IMR-90 (cell line): ENCODE measurements around the gene SAMD8. TPM values are rescaled to one million over a fixed set of nuclear protein-coding genes. Genes with fewer than 3 reads are reported as not detected.

Source experiments
- ATAC-seq: fragments of 200-7000 bp; cut with Tn5 transposase; 2 replicates; pipeline ENCODE4 v1.9.1; 2020; ENCODE audit warnings: low read depth, mild to moderate bottlenecking, moderate library complexity
- BruUV-seq: library from RNA; stranded (reverse); fragments of 400-500 nt; replicated peaks from 2 replicates; lab custom pipeline; 2021; lab: Mats Ljungman, UMichigan
- CTCF ChIA-PET: fragments of 300-600 bp; formaldehyde crosslinking; extraction: SDS; loops from one replicate; lab custom pipeline; 2021; ENCODE audit warnings: antibody characterized with exemption; lab: Yijun Ruan, JAX
- POLR2A ChIA-PET: fragments of 300-600 bp; sonication (Branson Sonifier 250); formaldehyde crosslinking; loops from one replicate; lab custom pipeline; 2022; ENCODE audit warnings: antibody characterized with exemption; ENCODE audit not compliant: unreplicated experiment; lab: Charles Lee
- DNase-seq: peaks from one replicate; pipeline ENCODE4 v3.0.0; 2013
- H2AFZ ChIP-seq: replicated peaks from 2 replicates; pipeline ENCODE3; 2013; ENCODE audit warnings: low read length, mild to moderate bottlenecking; ENCODE audit not compliant: poor library complexity
- H2AK5ac ChIP-seq: 2 replicates; pipeline ENCODE4 v1.6.1; 2013; ENCODE audit warnings: low read depth, low read length, inconsistent platforms
- H2AK9ac ChIP-seq: replicated peaks from 2 replicates; pipeline ENCODE3; 2013; ENCODE audit warnings: mild to moderate bottlenecking, low read depth, low read length, moderate library complexity; ENCODE audit not compliant: poor library complexity
- H2BK120ac ChIP-seq: 2 replicates; pipeline ENCODE4 v1.6.1; 2013; ENCODE audit warnings: low read depth, low read length, inconsistent platforms
- H2BK15ac ChIP-seq: 3 replicates; pipeline ENCODE4 v1.6.1; 2013; ENCODE audit warnings: low read depth, low read length, inconsistent platforms
- H2BK20ac ChIP-seq: 2 replicates; pipeline ENCODE4 v1.6.1; 2013; ENCODE audit warnings: low read depth, mild to moderate bottlenecking, inconsistent platforms, low read length, moderate library complexity
- H2BK5ac ChIP-seq: 2 replicates; pipeline ENCODE4 v1.6.1; 2013; ENCODE audit warnings: mild to moderate bottlenecking, low read depth, low read length, inconsistent platforms; ENCODE audit not compliant: poor library complexity, severe bottlenecking
- H3K14ac ChIP-seq: replicated peaks from 2 replicates; pipeline ENCODE4 v1.6.1; 2013; ENCODE audit warnings: low read depth, low read length, inconsistent platforms
- H3K18ac ChIP-seq: 2 replicates; pipeline ENCODE4 v1.6.1; 2013; ENCODE audit warnings: low read depth, low read length, control low read depth
- H3K23ac ChIP-seq: 2 replicates; pipeline ENCODE4 v1.6.1; 2013; ENCODE audit warnings: low read depth, low read length, inconsistent platforms
- H3K27ac ChIP-seq: 2 replicates; pipeline ENCODE4 v1.5.1; 2013; ENCODE audit warnings: mild to moderate bottlenecking, control low read depth, low read length; ENCODE audit not compliant: insufficient read depth
- H3K27me3 ChIP-seq: 2 replicates; pipeline ENCODE4 v1.6.1; 2013; ENCODE audit warnings: low read length; ENCODE audit not compliant: control insufficient read depth, insufficient read depth
- H3K36me3 ChIP-seq: 2 replicates; pipeline ENCODE4 v1.6.1; 2013; ENCODE audit warnings: low read length, mixed read lengths; ENCODE audit not compliant: control insufficient read depth, insufficient read depth
- H3K4ac ChIP-seq: 2 replicates; pipeline ENCODE4 v1.6.1; 2013; ENCODE audit warnings: low read depth, low read length, inconsistent platforms
- H3K4me1 ChIP-seq: 2 replicates; pipeline ENCODE4 v1.6.1; 2013; ENCODE audit warnings: low read length, mixed read lengths; ENCODE audit not compliant: control insufficient read depth, insufficient read depth
- H3K4me2 ChIP-seq: 2 replicates; pipeline ENCODE4 v1.6.1; 2013; ENCODE audit warnings: low read depth, mild to moderate bottlenecking, control low read depth, low read length, moderate library complexity
- H3K4me3 ChIP-seq: 2 replicates; pipeline ENCODE4 v1.5.1; 2013; ENCODE audit warnings: low read depth, mild to moderate bottlenecking, control low read depth, low read length, moderate library complexity; ENCODE audit not compliant: insufficient read depth
- H3K56ac ChIP-seq: 2 replicates; pipeline ENCODE4 v1.6.1; 2013; ENCODE audit warnings: low read length, inconsistent platforms; ENCODE audit not compliant: insufficient read depth; ENCODE audit errors: extremely low read depth
- H3K79me1 ChIP-seq, 2 experiments: 2 replicates each; pipeline ENCODE4 v1.6.1; 2013; ENCODE audit warnings: low read length in 2 of 2, inconsistent platforms in 1 of 2, low read depth in 1 of 2
- H3K9ac ChIP-seq: 2 replicates; pipeline ENCODE4 v1.6.1; 2013; ENCODE audit warnings: low read depth, low read length, control low read depth
- H3K9me1 ChIP-seq: 2 replicates; pipeline ENCODE4 v1.6.1; 2013; ENCODE audit warnings: low read length, inconsistent platforms; ENCODE audit not compliant: insufficient read depth
- H3K9me3 ChIP-seq: 2 replicates; pipeline ENCODE4 v1.6.1; 2013; ENCODE audit warnings: low read length; ENCODE audit not compliant: control insufficient read depth, insufficient read depth
- H4K20me1 ChIP-seq: 2 replicates; pipeline ENCODE4 v1.6.1; 2013; ENCODE audit warnings: low read length, inconsistent platforms; ENCODE audit not compliant: insufficient read depth
- H4K5ac ChIP-seq: 2 replicates; pipeline ENCODE4 v1.6.1; 2013; ENCODE audit warnings: mild to moderate bottlenecking, low read depth, low read length, control low read depth
- H4K8ac ChIP-seq, 2 experiments: 2 replicates each; pipeline ENCODE4 v1.6.1; 2013; ENCODE audit warnings: low read depth in 2 of 2, low read length in 2 of 2, control low read depth in 1 of 2, inconsistent platforms in 1 of 2
- H4K91ac ChIP-seq: 2 replicates; pipeline ENCODE4 v1.6.1; 2013; ENCODE audit warnings: low read depth, low read length, inconsistent platforms; ENCODE audit not compliant: insufficient read depth
- BHLHE40 ChIP-seq: fragments of 150-350 bp; IDR thresholded peaks from 2 replicates; pipeline ENCODE4 v1.6.1; 2016; ENCODE audit warnings: mild to moderate bottlenecking, low read depth, low read length
- CEBPB ChIP-seq: IDR thresholded peaks from 2 replicates; pipeline ENCODE4 v1.6.1; 2012; ENCODE audit warnings: low read depth, low read length, improper control_type of control experiment
- CHD1 ChIP-seq: IDR thresholded peaks from 2 replicates; pipeline ENCODE4 v1.6.1; 2012; ENCODE audit warnings: low read depth, low read length, improper control_type of control experiment
- ELK1 ChIP-seq: fragments of 150-350 bp; IDR thresholded peaks from 2 replicates; pipeline ENCODE4 v1.6.1; 2016; ENCODE audit warnings: low read depth, mild to moderate bottlenecking, low read length, moderate library complexity, borderline replicate concordance
- FOS ChIP-seq: fragments of 150-350 bp; IDR thresholded peaks from 2 replicates; pipeline ENCODE4 v1.6.1; 2016; ENCODE audit warnings: low read depth, low read length
- MAFK ChIP-seq: IDR thresholded peaks from 2 replicates; pipeline ENCODE4 v1.6.1; 2012; ENCODE audit warnings: low read depth, low read length, improper control_type of control experiment
- MAZ ChIP-seq: IDR thresholded peaks from 2 replicates; pipeline ENCODE4 v1.6.1; 2012; ENCODE audit warnings: low read depth, mild to moderate bottlenecking, low read length, improper control_type of control experiment, moderate library complexity, borderline replicate concordance
- MXI1 ChIP-seq: IDR thresholded peaks from 2 replicates; pipeline ENCODE4 v1.6.1; 2012; ENCODE audit warnings: low read depth, mild to moderate bottlenecking, low read length, moderate library complexity, borderline replicate concordance
- NFE2L2 ChIP-seq: fragments of 150-350 bp; IDR thresholded peaks from 2 replicates; pipeline ENCODE4 v1.6.1; 2016; ENCODE audit warnings: low read depth, mild to moderate bottlenecking, low read length
- POLR2A ChIP-seq: IDR thresholded peaks from 2 replicates; pipeline ENCODE4 v1.6.1; 2012; ENCODE audit warnings: mild to moderate bottlenecking, low read depth, low read length
- RAD21 ChIP-seq: IDR thresholded peaks from 2 replicates; pipeline ENCODE4 v1.6.1; 2012; ENCODE audit warnings: low read length, improper control_type of control experiment
- RCOR1 ChIP-seq: IDR thresholded peaks from 2 replicates; pipeline ENCODE4 v1.6.1; 2012; ENCODE audit warnings: mild to moderate bottlenecking, low read length, improper control_type of control experiment; ENCODE audit not compliant: insufficient replicate concordance
- RFX5 ChIP-seq: IDR thresholded peaks from 2 replicates; pipeline ENCODE4 v1.8.0; 2012; ENCODE audit warnings: low read depth, mild to moderate bottlenecking, low read length, moderate library complexity
- SMC3 ChIP-seq: fragments of 150-350 bp; IDR thresholded peaks from 2 replicates; pipeline ENCODE4 v1.6.1; 2016; ENCODE audit warnings: low read depth, mild to moderate bottlenecking, antibody characterized with exemption, low read length, moderate library complexity
- WGBS, 2 experiments: methylation state at CpG; one replicate each; pipeline versions ENCODE4 v1.1.5 to v1.1.7; 2013; ENCODE audit warnings: missing lambda C conversion rate in 2 of 2; ENCODE audit not compliant: insufficient read length in 1 of 2; ENCODE audit errors: extremely low coverage in 2 of 2; 5-methylcytosine and 5-hydroxymethylcytosine counted together
- dilution Hi-C: fragments of 300-500 bp; cut with HindIII; formaldehyde crosslinking; loops from one replicate; pipeline ENCODE4 v1.14.3; 2018; ENCODE audit warnings: low sequenced_read_pairs; ENCODE audit not compliant: unreplicated experiment
- in situ Hi-C: fragments of 300-500 bp; cut with MboI; formaldehyde crosslinking; loops from 3 replicates; pipeline ENCODE4 v1.14.3; 2019; ENCODE audit warnings: low sequenced_read_pairs, inconsistent platforms, mixed read lengths
- intact Hi-C: fragments of 100-400 bp; cut with micrococcal nuclease; formaldehyde crosslinking; loops from 2 replicates; pipeline ENCODE4 v1.10.0; 2022
- polyA plus RNA-seq, 3 experiments: library from polyadenylated mRNA; depleted of rRNA; stranded (reverse); fragments of >200 nt; gene quantifications; 2 replicates each; pipeline ENCODE4 v1.2.3, GENCODE V29; 2012; ENCODE audit warnings: low replicate concordance in 1 of 3
- total RNA-seq: library from RNA; depleted of rRNA; stranded (reverse); fragments of >200 nt; gene quantifications from 2 replicates; pipeline ENCODE4 v1.2.3, GENCODE V29; 2012
- TF ChIP-seq, protein P1 (sequence below): fragments of 150-350 bp; IDR thresholded peaks from 2 replicates; pipeline ENCODE4 v1.6.1; 2017; ENCODE audit warnings: mild to moderate bottlenecking, antibody characterized with exemption, low read length, low read depth
- TF ChIP-seq, protein P2 (sequence below): conservative IDR thresholded peaks from 2 replicates; pipeline ENCODE4 v1.5.1; 2012; ENCODE audit warnings: mild to moderate bottlenecking, low read depth, low read length, improper control_type of control experiment

The SAMD8 gene
- total and polyA plus RNA-seq, 2 of the 4 experiments (the other 2 are of a cell fraction) = 10.1 to 28.7 TPM

- DNase-seq = peak; percentile 11
- in situ Hi-C loops (no loop called here), intact Hi-C loops (no loop called here)
Measured at GRCh38 chr10:75062506-75063299, 48.8 kb upstream of the SAMD8 start.

More at GRCh38 chr10:75062506-75063299, 48.8 kb upstream of the SAMD8 start:
- H3K4me1 ChIP-seq = peaks cover 3% of the 10 kb centered on the region
- H3K27ac ChIP-seq = no peak overlapping the region
- H2BK5ac ChIP-seq = no peak overlapping the region
- WGBS, 2 experiments = no CpG with 5 or more reads among the region's 10 CpGs
- ChIA-PET CTCF (no interaction called here), POLR2A (no interaction called here)
- dilution Hi-C loops = no loop called here
- no peak overlapping the region for H2AK9ac ChIP-seq
- no TSS peak for BruUV-seq
- no peak overlapping the region for H4K5ac ChIP-seq
- H2BK15ac ChIP-seq = no peak overlapping the region
- no peak overlapping the region for H3K4me2 ChIP-seq
- no peak overlapping the region for H3K23ac ChIP-seq
- no peak overlapping the region for H3K9ac ChIP-seq
- no peak overlapping the region for H3K4ac ChIP-seq
- H4K8ac ChIP-seq = no peak overlapping the region
- ATAC-seq = no peak
- H3K18ac ChIP-seq = no peak overlapping the region
- no peaks in the 10 kb centered on the region for H4K20me1 ChIP-seq
- H3K9me3 ChIP-seq = no peaks in the 10 kb centered on the region
- H3K27me3 ChIP-seq = no peaks in the 10 kb centered on the region
- H3K4me3 ChIP-seq = no peak overlapping the region
- H2BK20ac ChIP-seq = no peak overlapping the region
- H2AK5ac ChIP-seq = no peak overlapping the region
- no peak for TF ChIP-seq FOS
- TF ChIP-seq, protein P1, sequence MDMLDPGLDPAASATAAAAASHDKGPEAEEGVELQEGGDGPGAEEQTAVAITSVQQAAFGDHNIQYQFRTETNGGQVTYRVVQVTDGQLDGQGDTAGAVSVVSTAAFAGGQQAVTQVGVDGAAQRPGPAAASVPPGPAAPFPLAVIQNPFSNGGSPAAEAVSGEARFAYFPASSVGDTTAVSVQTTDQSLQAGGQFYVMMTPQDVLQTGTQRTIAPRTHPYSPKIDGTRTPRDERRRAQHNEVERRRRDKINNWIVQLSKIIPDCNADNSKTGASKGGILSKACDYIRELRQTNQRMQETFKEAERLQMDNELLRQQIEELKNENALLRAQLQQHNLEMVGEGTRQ = no peak
- no peak for TF ChIP-seq RFX5
- TF ChIP-seq CHD1 = no peak
- no peak for TF ChIP-seq RAD21
- TF ChIP-seq BHLHE40 = no peak
- TF ChIP-seq NFE2L2 = no peak
- TF ChIP-seq, protein P2, sequence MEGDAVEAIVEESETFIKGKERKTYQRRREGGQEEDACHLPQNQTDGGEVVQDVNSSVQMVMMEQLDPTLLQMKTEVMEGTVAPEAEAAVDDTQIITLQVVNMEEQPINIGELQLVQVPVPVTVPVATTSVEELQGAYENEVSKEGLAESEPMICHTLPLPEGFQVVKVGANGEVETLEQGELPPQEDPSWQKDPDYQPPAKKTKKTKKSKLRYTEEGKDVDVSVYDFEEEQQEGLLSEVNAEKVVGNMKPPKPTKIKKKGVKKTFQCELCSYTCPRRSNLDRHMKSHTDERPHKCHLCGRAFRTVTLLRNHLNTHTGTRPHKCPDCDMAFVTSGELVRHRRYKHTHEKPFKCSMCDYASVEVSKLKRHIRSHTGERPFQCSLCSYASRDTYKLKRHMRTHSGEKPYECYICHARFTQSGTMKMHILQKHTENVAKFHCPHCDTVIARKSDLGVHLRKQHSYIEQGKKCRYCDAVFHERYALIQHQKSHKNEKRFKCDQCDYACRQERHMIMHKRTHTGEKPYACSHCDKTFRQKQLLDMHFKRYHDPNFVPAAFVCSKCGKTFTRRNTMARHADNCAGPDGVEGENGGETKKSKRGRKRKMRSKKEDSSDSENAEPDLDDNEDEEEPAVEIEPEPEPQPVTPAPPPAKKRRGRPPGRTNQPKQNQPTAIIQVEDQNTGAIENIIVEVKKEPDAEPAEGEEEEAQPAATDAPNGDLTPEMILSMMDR = no peak
- TF ChIP-seq POLR2A = no peak
- no peak for TF ChIP-seq CEBPB
- TF ChIP-seq MXI1 = no peak
- no peak for TF ChIP-seq SMC3
- no peak for TF ChIP-seq MAFK
- no peak for TF ChIP-seq ELK1
- TF ChIP-seq RCOR1 = no peak
- no peak for TF ChIP-seq MAZ
- no peaks in the 10 kb centered on the region for H3K79me1 ChIP-seq
- H2BK120ac ChIP-seq = no peak overlapping the region
- peak overlapping the region; percentile 19 for H2AFZ ChIP-seq
- no peaks in the 10 kb centered on the region for H3K36me3 ChIP-seq
- H3K9me1 ChIP-seq = no peaks in the 10 kb centered on the region; the same call in 1 of the 2 replicates
- H4K91ac ChIP-seq = no peak overlapping the region
- H3K14ac ChIP-seq = no peak overlapping the region
- H3K56ac ChIP-seq = no peak overlapping the region
